HG03025 (cell line): ENCODE data around the gene AFDN.

Source experiments
- ATAC-seq: cut with Tn5 transposase; IDR thresholded peaks from one replicate; pipeline ENCODE4 v1.9.1; 2021; ENCODE audit warnings: mild to moderate bottlenecking, moderate library complexity; ENCODE audit not compliant: unreplicated experiment, low FRiP score

AFDN gene

DNA sequence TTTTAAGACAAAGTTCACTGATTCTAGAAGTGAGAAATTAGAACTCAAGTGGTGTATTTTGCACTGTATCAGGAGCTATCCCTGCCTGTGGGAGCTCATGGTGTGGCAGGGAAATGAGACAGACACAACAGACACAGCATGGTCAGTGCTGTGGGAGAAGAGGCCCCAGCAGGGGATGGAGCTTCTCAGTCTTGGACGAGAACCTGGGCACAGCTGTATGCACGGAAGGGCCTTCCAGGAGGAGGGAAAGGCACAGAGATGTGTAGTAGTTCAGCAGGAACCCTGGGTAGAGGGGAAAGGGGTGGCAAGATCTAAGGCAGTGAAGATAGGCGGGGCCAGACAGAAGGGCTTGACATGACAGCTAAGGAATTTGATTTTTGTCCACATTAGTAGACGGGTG lies 122.0 kb downstream of the AFDN start:
- ATAC-seq: no peak

DNA sequence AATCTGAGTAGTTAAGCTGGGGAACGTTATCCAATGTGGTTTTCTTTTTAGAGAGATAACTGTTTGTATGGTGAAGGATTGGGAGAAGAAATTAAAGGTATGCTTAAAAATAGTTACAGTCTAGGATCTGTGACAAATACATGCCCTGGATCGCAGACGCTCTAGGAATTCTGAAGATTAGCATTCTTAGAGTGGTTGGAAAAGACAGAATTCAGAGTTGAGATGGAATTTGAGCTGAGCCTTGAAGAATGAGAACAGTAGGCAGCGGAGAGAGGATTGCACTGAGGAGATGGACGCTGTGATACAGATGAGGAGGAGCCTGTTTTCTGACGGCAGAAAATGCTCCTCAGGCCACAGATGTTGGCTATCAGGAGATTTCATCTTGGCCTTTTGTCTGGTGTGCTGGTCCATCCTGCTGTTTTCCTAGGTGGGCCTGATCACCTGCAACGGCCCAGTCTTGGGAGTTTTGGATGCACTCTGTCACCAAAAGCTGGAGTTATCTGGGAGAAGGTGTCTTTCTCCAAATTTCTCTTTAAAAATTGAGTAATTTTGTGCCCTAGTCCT lies 122.5 kb downstream of the AFDN start:
- ATAC-seq: no peak

DNA sequence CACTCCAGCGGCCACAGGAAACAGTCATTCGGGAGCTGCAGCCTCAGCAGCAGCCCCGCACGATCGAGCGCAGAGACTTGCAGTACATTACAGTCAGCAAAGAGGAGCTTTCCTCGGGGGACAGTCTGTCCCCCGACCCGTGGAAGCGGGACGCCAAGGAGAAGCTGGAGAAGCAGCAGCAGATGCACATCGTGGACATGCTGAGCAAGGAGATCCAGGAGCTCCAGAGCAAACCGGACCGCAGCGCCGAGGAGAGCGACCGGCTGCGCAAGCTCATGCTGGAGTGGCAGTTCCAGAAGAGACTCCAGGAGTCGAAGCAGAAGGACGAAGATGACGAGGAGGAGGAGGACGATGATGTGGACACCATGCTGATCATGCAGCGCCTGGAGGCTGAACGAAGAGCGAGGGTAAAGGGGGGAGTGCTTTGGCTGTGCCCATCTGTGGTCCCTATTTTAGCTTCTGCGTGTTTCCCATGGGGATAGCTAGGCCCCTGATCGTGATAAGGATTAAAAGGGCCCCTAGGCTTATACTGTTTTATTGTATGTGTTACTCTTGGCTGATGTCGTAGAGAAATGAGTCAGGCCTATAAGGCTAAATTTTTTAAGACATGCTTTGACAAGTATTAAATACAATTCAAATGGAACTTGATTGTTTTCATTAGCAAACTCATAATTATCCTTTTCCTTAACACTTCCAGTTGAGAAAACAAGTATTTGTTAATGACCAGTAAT lies 125.2 kb downstream of the AFDN start:
- no peak for ATAC-seq

DNA sequence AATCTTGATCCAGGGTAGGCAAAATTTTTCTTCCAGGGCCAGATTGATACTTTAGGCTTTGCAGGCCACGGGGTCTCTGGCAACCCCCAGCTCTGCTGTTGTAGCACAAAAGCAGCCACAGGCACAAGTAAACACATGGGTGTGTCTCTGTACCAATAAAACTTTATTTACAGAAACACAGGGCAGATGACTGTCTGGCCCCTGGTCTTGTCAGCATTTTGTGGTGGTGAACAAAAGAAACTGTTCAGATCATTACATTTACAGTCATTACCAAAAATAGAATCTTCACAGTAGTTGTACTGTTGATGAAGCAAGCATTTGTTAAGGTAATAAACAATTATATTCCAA lies 125.8 kb downstream of the AFDN start:
- no peak for ATAC-seq

DNA sequence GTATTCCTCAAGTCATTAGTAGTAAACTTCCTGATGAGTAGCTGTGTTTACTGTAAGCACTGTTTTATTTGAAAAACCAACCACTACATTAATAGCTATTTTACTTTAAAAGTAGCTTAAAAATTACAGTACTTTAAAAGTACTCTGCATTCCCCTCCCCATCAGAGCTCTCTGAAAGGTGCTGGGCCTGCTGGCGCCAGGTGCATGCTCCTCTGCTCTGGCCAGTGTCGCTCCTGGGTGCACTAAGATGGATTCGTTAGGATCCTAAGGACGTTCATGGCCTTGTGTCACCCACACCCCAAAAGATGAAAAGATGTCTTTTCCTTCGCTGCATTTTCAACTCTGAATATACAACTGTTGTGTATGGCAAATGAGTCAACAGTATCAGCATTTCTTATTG lies 126.8 kb downstream of the AFDN start:
- ATAC-seq: no peak

DNA sequence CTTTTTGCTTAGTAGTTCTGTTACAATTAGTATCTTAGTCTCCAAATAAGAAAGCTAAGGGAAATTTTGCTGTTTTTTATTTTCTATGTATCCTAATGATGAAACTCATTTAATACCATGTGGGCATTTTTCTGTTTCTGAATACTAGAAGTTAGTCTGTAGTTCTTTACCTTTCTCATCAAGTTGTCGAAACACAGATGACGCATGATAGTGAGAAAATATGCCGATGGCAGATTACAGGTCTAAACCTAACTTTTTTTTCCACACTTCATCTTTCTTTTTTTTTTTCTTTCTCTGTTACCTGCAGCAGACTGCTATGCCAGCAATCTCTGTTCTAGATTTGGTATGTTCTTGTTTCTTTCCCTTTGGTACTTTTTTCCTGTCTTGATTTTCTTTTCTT lies 127.4 kb downstream of the AFDN start:
- no peak for ATAC-seq

DNA sequence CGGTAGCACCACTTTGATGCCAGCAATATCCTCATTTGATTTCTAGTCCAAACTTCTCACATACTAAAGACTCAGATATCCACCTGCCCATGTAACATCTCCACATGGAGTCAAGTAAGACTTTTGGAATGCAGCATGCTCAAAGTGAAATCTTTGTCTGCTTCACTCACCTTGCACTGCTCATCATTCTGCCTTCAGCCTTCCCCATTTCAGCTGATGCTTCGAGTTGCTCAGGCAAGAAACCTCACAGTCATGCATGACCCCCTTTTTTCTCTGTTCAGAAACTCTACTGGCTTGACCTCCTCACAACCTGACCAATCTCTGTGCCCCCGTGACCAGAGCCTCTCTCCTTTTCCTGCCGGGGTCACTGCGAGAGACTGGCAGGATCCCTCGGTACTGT lies 129.8 kb downstream of the AFDN start:
- no peak for ATAC-seq

DNA sequence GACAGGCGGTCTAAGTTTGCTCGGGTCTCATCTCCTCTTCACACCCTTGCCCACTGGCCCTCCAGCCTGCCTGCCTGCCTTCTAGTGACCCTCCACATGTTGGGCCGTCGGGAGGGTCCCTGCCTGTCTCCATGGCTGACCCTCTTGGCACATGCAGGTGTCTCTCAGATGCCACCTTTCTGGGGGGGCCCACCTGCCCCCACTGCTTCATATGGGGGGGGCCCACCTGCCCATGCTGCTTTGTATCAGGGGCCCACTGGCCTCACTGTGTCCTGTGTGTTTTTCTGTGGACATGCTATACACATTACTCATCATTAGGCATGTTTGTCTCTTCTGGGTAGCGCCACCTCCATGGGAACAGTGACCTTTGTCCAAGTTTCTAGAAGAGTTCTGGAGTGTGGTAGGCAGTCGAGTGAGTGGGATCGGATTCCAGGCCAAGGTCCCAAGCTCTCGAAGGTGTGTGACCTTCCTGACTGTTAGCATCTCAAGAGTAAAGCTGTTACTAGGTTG lies 130.3 kb downstream of the AFDN start:
- ATAC-seq: no peak

DNA sequence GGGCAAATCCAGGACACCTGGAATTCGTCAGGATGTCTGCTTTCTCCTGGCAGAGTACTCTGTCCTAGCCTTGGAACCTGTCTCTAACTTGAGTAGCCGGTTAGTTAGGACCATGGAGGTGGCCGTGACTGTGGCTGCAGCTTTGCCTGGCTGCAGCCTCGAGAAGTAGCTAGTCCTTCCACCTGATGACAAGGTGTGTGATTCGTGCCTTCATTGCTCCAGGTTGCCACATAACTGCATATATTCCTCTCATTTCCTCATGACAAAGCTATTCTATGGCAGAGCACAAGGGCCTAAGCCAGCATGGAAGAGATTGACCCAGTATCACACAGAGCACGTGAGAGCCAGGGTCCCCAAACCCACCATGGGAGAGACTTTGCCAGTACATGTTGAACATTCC lies 130.9 kb downstream of the AFDN start:
- no peak for ATAC-seq

DNA sequence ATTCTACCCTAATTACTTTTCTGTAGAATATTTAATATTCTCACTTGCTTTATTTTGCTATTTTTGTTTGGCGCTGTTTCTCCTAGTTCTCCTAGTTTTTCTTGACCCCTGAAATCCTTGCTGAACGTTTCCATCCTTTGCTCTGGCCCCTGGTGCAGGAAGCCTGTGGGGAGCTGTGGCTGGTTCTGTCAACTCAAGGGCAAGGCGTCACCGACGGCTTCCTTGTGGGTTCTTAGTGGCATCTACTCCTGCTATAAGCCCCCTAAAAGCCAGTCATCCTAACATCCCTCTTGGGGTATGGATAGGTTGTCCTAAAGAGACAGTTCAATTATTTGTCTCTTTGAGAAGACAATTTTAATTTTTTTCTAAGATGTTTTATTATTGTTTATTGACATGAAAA lies 133.9 kb downstream of the AFDN start:
- ATAC-seq: no peak

DNA sequence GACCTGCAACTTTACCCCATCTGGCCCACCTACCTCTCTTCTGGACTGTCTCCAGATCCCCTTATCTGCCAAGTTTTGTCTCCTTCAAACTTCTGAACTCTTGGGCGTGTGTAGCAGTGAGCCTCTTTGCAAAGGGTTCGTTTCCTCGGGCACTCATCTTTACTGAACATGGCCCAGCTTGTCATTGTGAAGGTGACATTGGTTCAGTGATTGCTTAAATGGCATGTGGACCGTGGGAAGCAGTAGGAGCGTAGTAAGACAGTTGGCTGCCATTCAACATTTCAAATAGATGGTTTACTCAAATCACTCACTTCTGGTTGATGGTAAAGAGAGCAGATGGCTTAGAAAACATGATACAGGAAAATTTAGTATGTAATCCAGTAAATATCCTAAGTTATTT lies 136.0 kb downstream of the AFDN start:
- ATAC-seq: no peak

DNA sequence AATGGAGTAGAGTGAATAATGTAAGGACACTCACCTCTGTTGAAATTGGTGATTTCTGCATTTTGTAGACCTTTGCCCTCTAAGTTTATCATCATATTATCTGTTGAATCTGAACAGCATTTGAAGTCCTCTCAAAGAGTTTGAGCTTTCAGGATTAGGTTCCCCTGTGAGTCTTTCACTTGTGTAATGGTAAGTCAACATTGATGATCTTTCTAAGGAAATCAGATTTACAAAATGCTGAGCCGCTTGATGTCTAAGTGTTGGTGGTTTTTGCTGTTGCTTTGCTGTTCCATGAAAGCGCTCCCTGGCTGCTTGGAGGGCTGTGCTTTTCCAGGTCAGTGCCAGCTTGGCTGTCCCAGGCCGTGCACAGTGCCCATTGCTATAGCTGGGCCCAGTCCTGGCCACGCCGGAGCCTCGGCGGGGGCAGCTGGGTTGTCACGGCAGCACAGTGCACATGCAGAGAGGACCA lies 136.9 kb downstream of the AFDN start:
- no peak for ATAC-seq

DNA sequence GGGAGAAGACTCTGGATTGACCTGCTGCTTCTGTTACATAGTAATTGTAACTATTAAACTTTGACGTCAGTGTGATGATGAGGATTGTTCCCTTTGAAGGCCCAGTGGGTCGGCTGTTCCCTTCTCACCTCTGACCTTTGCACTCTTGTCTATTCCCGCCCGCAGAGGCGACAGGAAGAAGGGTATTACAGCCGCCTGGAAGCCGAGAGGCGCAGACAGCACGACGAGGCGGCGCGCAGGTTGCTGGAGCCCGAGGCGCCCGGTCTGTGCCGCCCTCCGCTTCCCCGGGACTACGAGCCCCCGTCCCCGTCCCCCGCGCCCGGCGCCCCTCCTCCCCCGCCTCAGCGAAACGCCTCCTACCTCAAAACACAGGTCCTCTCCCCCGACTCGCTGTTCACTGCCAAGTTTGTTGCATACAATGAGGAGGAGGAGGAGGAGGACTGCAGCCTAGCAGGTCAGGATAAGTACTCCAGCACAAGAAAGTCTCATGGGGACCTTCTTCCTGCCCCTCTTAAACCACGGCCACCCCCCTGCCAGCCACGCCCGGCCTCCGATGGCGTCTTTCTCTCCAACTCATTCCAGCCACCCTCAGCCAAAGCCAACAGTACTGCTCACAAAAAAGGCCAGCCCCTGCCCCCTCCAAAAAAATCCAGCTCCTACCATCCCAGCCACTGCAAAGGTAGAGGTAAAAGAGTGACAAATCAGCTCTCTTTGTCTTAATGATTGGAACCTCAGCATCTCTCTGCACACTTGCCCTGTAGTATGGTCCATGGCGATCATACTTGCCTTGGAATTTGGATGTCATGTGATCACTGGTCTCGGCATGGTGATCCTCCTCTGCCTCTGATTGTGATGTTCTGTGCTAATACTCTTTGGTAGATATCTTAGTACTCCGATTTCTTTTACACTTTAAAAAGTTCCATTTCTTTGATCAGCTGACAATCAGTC lies 139.2 kb downstream of the AFDN start:
- no peak for ATAC-seq

DNA sequence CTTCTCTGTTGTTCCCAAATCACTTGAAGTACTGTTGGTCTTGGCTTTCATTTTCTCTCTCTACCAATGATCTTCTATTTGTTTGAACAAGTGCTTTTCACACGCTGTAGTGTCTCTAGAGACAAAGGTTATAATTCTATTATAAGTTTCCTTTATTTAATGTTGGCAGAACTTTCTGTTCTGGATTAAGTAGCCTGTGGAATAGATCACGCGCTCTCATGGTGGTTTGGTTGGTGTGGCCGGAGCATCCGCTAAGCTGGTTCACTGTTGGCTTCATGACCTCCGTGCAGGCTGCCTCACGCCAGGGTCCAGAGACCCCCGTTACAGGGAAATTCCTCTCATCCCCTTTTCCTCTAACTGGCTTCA lies 139.8 kb downstream of the AFDN start:
- no peak for ATAC-seq

DNA sequence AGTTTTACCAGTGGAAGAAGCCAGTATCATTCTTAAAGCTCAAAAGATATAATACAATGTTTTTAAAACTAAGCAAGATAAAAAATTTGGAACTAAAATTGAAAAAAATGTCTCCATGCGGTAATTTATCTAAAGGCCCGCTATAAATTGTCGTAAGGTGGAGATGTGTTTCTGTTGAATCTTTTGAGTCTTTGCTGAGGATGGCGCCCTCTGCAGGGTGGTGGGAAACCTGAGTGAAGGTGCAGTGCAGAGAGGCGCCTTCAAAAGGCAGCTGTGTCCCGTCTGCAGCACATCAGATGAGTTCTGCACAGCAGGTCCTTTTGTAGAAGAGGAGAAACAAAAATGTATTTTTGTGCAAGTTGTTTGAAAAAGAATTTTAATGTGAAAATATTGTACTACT lies 141.4 kb downstream of the AFDN start:
- no peak for ATAC-seq

DNA sequence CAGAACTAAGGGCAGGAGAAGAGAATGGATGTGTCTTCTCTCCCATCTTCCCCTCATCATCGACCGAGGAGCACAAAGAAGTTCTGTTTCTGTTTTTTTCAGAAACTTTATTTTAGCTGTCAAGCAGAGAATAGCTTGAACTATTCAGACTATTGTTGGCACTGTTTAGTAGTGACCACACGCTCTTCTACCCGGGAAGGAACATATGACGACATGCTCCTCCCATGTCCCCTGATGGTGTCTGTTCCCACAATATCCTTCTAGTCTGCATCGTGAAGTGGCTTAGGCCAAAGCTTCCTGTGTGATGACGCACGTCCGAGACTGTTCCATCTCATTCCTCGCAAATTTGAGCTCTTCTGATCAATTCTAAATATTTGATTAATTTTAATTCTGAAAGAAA lies 143.5 kb downstream of the AFDN start:
- no peak for ATAC-seq

DNA sequence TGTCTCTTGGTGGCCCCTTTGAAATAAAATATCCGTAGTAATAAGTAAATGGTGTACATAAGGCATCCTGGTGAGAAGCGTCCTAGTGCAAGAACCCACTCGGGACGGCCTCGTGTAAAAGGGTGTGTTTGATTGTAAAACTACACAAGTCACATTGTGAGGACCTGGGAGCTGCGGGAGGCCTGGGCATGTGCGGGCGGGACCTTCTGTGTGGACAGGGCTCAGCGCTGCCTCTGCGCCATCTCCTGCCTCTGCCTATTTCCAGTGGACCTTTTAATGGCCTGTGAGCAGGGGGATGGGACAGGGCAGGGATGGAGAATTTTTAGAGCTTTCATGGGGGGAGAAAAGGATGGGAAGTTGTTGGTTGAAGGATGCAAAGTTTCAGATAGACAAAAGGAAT lies 145.5 kb downstream of the AFDN start:
- ATAC-seq: no peak

DNA sequence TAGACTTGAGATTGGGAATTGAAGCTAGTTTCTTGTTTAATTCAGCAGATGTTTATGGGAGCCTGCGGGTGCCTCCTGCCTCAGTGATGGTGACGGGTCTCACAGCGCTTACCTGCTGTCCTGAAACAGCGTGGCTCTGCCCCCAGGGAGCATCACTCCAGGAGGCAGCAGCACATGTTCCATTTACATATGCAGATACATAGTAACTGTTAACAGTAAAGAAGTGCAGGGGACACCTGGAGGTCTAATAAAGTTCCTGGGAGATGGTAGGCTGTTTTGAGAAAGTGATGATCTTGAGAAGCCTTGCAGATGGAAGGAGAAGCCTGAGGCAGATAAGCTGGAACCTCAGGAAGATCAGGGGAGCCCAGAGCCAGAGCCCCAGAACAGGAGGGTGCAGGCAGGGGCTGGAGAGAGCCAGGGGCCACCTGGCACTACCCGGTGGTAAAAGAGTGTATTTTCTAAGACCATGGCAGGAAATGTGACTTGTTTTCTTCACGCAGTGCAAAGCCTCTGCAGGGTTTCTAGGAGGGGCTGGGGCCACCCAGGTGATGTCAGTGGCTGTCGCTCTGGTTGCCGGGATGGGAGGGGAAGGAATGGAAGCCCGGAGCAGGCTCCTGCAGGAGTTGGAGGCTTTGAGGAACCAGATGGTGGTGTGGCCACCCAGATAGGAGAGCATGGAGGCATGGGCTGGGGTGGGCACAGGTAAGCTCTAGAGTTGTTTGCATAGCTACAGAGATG lies 146.6 kb downstream of the AFDN start:
- ATAC-seq: no peak

DNA sequence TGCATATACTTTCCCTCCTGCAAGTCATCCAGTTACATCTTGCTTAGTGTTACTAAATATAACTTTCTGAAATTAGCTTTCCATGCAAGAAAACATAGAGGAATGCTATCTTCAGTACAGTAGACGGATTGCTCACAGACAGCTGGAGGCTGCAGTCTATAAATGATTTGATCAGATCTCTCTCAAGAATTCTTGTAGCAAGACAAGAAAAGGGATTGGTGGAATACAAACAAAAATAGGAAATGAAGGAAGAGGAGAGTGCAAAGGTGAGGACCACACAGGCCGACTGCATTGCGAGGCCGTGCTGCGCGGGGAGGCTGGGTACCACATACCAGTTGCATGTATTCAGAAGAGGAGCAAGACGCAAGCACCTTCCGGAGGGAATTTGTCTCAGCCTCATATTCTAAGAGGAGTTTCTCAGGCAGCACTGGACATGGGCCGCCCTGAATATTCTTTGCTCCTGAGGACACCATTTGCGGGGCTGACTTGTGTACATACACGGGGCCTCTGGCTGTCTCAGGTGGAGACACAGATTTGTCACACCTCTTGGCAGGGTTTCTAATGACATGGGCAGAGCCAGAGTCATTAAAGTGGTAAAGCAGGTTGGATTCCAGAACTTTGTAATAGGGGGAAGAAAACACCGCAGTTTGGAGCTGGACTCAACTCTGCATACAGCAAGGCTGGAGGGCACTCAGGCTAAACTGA lies 148.1 kb downstream of the AFDN start:
- no peak for ATAC-seq

DNA sequence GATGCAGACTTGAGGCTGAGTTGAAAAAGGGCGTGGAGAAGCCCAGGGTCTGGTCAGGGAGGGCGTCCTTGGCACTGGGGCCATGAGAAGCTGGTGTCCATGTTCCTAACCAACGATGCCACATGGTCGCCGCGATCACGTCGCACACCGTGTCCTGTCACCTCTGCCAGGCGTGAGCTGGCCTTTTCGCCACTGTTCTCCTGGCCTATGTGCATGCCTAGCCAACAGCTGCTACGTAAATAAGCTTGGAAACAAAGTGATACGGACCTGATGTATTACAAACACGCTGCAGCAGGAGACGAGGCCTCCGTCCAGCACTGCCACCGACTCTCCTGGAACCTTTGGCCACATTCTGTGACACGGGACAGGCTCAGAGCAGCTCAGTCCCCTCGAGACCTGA lies 148.7 kb downstream of the AFDN start:
- no peak for ATAC-seq
